GM19452 (cell line): ENCODE measurements around the gene CDK9.
"Not testable (repeated sequence)": the region's sequence is repeated elsewhere in the genome, so short reads cannot be mapped to it uniquely, and the experiment has no call there.

Experiments
- ATAC-seq: cut with Tn5 transposase; IDR thresholded peaks from one replicate; pipeline ENCODE4 v1.9.1; 2021; ENCODE audit not compliant: unreplicated experiment

CDK9 gene

GRCh38 chr9:127817881-127818434 lies 32.1 kb downstream of the CDK9 start:
- ATAC-seq: no peak

DNA sequence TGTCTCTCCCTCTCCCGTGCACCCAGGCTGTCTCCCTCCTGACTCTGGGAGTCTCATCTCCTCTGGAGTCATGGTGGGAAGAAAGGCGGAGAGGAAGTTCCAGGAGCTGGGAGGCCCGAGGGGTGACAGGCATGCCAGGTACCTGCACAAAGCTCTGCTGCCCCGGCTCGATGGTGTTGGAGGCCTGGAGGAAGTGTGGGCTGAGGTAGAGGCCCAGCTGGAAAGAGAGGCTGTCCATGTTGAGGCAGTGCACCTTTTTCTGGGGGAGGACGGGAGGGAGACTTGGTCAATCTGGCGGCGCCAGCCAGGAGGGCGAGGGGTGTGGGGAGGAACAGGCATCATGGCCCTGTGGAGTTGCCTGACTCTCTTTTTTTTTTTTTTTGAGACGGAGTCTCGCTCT lies 32.7 kb downstream of the CDK9 start:
- ATAC-seq: no peak

- ATAC-seq: no peak
Observed at GRCh38 chr9:127822108-127822507, 36.3 kb downstream of the CDK9 start.

- no peak for ATAC-seq
Observed at GRCh38 chr9:127825319-127826051, 39.7 kb downstream of the CDK9 start.

DNA sequence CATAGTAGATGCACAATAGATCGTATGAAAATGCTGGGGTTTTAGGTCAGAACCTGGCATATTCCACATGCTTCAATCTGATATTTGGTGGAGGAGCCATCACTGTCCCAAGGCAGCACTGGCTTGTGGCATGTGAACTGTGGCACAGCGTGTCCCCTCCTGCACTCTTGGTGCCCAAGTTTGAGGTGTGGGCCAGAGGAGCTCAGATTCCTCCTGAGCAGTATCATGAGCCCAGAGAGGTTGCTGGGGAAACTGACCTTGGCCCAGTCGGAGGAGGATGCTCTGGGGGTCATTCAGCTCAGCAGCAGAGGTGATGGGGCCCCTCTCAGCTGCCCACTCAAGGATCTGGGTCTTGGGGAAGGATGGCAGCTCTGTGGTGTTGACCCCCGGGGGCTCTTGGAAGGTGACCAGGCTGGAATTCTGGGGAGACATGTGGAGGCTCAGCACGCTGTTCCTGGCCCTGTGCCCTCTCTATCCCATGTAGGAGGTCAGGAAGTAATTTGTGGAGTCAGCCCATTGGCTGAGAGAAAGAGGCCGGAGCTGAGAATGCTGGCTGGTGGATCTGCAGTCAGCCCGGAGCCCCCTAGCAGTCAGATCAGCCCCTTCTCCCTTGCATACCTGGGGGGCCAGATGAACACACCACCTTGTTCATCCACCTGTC lies 40.5 kb downstream of the CDK9 start:
- ATAC-seq: no peak

DNA sequence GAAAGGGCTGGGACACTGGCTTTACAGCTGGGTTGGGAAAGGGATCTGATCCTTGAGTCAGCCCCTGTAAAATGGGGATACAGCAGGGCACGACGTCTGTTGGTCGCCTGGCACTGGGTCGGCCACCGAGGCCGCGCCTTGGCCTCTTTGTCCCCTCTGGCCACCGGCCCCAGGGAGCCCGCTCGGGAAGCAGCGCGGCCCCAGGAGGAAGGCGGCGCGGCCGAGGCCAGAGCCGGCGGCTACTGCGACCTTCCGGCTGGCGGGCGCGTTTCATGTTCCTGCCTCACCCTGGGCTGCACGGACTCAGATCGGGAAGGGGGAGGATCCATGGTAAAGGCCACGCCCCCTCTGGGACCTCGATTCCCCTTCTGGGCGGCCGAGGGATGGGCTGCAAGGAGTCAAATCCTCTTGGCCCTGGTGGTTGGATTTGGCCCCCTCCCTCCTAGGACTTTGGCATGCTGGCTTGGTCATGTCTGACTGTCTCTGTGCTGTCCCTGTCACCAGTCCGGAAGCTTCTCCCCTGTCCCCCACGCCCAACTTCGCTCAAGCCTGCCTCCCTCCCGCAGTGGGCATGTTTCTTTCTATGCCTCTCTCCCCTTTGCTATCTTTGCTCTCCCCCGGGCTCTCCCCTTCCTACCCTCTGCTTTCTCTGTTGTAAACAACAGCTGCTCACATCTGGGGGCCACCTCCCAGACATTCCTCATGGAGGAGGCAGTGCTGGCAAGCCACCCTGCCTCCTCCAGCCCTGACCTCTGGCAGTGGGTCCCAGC lies 42.6 kb downstream of the CDK9 start:
- ATAC-seq: no peak

- ATAC-seq: no peak
Observed at GRCh38 chr9:127829205-127829906, 43.5 kb downstream of the CDK9 start.

GRCh38 chr9:127832248-127832647 lies 46.4 kb downstream of the CDK9 start:
- no peak for ATAC-seq

DNA sequence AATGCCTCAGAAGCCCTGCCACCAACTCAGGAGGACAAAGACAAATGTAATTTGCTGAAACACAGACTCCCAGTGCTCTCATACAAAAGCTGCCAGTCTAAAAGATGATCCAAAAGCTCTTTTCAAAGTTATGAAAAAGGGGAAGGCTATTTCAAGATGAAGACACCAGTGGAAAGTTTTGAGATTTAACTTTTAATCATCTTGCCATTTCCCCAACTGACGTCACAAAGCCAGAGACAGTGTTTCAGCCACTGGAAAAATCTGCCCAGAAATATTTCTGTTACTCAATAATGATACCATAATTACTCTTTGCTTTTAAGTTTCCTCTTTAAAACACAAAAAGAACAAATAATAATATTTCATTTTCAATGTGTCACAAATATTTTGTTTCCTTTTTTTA lies 47.7 kb downstream of the CDK9 start:
- ATAC-seq: no peak

GRCh38 chr9:127835991-127836516 lies 50.2 kb downstream of the CDK9 start:
- ATAC-seq: no peak

DNA sequence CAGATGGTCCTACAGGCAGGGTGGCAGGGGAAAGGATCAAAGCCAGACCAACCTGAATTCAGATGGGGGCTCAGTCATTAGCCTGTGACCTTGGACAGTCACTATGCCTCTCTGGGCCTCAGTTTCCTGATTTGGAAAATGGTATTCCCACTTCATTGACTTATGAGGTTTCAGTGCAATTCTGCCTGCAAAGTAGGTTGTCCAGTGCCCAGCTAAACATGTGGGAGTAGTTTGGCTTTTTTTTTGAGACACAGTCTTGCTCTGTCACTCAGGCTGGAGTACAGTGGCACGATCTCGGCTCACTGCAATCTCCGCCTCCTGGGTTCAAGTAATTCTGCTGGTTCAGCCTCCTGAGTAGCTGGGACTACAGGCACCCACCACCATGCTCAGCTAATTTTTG lies 50.7 kb downstream of the CDK9 start:
- not testable (repeated sequence) for ATAC-seq

DNA sequence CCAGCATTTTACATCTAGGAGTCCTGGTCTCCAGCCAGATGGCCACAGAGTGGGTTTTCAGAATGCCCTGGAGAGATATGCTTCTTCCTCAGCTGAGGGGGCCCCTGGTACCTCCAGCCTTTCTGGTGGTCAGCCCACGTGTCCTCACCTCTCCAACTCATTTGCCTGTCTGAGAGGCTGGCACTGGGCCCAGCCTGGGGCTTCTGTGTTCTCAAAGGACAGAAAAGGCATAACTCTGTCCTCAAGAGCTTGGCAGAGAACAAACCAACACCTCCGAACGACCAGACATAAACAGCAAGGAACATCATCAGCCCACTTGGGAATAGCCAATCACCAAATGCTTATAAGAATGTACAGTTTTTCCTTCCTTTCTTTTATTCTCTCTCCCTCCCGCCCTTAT lies 51.5 kb downstream of the CDK9 start:
- no peak for ATAC-seq

- ATAC-seq: no peak
Observed at GRCh38 chr9:127838375-127839078, 52.7 kb downstream of the CDK9 start.
